Measurements from ENCODE around the gene RPL29.

- no peak; a peak in 1 of 3 replicates for TF ChIP-seq POLR2A (IDR thresholded peaks at IDR 0.05; ENCODE audit: control extremely low read depth in 1 of 2, low read depth in 2 of 2, low read length in 2 of 2)
- TF ChIP-seq HDAC6 (IDR thresholded peaks at IDR 0.05; ENCODE audit: low read depth, low read length), result no peak
- TF ChIP-seq RBBP5 (IDR thresholded peaks at IDR 0.05; ENCODE audit: borderline replicate concordance, low read depth, low read length), result no peak
- no peak for TF ChIP-seq EZH2 (IDR thresholded peaks at IDR 0.05; ENCODE audit: low read depth, low read length, severe bottlenecking)
- TF ChIP-seq CTCF (IDR thresholded peaks at IDR 0.05; ENCODE audit: control extremely low read depth in 1 of 3, insufficient read depth in 1 of 3, low read depth in 1 of 3, low read length in 3 of 3), result no peak
Observed at GRCh38 chr3:51994530-51994929, 1.2 kb downstream of the RPL29 start.
